GM23248 (cell line): ENCODE results near the gene UNC5C. TPM values are rescaled to one million over a fixed set of nuclear protein-coding genes. Genes with fewer than 3 reads are reported as not detected.

Experiments used
- DNase-seq: peaks from one replicate; pipeline ENCODE4 v3.0.0-alpha.2; 2015
- H2AFZ ChIP-seq: fragments of 200-600 bp; sonication (generic); 2 replicates; pipeline ENCODE4 v1.6.1; 2016; ENCODE audit warnings: antibody characterized with exemption
- H3F3A ChIP-seq: fragments of 200-600 bp; sonication (generic); 2 replicates; pipeline ENCODE4 v1.6.1; 2016; ENCODE audit warnings: mild to moderate bottlenecking, antibody characterized with exemption, mixed run types; ENCODE audit not compliant: insufficient read depth
- H3K27ac ChIP-seq: fragments of 200-600 bp; sonication (generic); 2 replicates; pipeline ENCODE4 v1.5.1; 2016; ENCODE audit warnings: mild to moderate bottlenecking
- H3K27me3 ChIP-seq: fragments of 200-600 bp; sonication (generic); replicated peaks from 2 replicates; pipeline ENCODE4 v1.6.1; 2016; ENCODE audit warnings: mild to moderate bottlenecking; ENCODE audit not compliant: insufficient read depth
- H3K36me3 ChIP-seq: fragments of 200-600 bp; sonication (generic); 2 replicates; pipeline ENCODE4 v1.6.1; 2016; ENCODE audit warnings: low read depth, mild to moderate bottlenecking
- H3K4me1 ChIP-seq: fragments of 200-600 bp; sonication (generic); 2 replicates; pipeline ENCODE4 v1.6.1; 2016; ENCODE audit warnings: mild to moderate bottlenecking; ENCODE audit not compliant: insufficient read depth
- H3K4me2 ChIP-seq: fragments of 200-600 bp; sonication (generic); one replicate; pipeline ENCODE4 v1.6.1; 2016; ENCODE audit warnings: mild to moderate bottlenecking; ENCODE audit not compliant: unreplicated experiment
- H3K4me3 ChIP-seq: fragments of 200-600 bp; sonication (generic); 2 replicates; pipeline ENCODE4 v1.5.1; 2016; ENCODE audit warnings: mild to moderate bottlenecking
- H3K79me2 ChIP-seq: fragments of 200-600 bp; sonication (generic); 2 replicates; pipeline ENCODE4 v1.6.1; 2016; ENCODE audit warnings: mild to moderate bottlenecking; ENCODE audit not compliant: insufficient read depth
- H3K9ac ChIP-seq: fragments of 200-600 bp; sonication (generic); 2 replicates; pipeline ENCODE4 v1.6.1; 2016; ENCODE audit warnings: mild to moderate bottlenecking
- H3K9me2 ChIP-seq: fragments of 200-600 bp; sonication (generic); 2 replicates; pipeline ENCODE4 v1.6.1; 2016; ENCODE audit warnings: mixed run types, mild to moderate bottlenecking, moderate library complexity; ENCODE audit not compliant: insufficient read depth
- H3K9me3 ChIP-seq: fragments of 200-600 bp; sonication (generic); one replicate; pipeline ENCODE4 v1.6.1; 2017; ENCODE audit warnings: low read depth
- H4K20me1 ChIP-seq: fragments of 200-600 bp; sonication (generic); 2 replicates; pipeline ENCODE4 v1.6.0; 2016; ENCODE audit not compliant: insufficient read depth
- EZH2 ChIP-seq: fragments of 200-600 bp; sonication (generic); IDR thresholded peaks from 2 replicates; pipeline ENCODE4 v1.6.1; 2018; ENCODE audit warnings: antibody characterized with exemption, mild to moderate bottlenecking; ENCODE audit not compliant: insufficient read depth, poor library complexity, severe bottlenecking
- EZH2phosphoT487 ChIP-seq: fragments of 200-600 bp; sonication (generic); IDR thresholded peaks from 2 replicates; pipeline ENCODE4 v1.6.1; 2018; ENCODE audit warnings: antibody characterized with exemption, moderate library complexity, mild to moderate bottlenecking, low read depth; ENCODE audit not compliant: insufficient read depth
- WGBS, 2 experiments: methylation state at CpG; one replicate each; pipeline ENCODE4 v1.1.6; 2015 to 2017; ENCODE audit warnings: low lambda C conversion rate in 2 of 2, low coverage in 1 of 2; ENCODE audit errors: missing lambda C conversion rate in 2 of 2; 5-methylcytosine and 5-hydroxymethylcytosine counted together
- in situ Hi-C: fragments of 300-500 bp; cut with MboI; formaldehyde crosslinking; loops from 2 replicates; pipeline ENCODE4 v1.15.0; 2020
- polyA plus RNA-seq: library from polyadenylated mRNA; unstranded; fragments of >200 nt; fragmentation: Nextera tagmentation; extraction: Ambion mirVana; gene quantifications from 2 replicates; pipeline ENCODE4 v1.2.1, GENCODE V29; 2016
- total RNA-seq: library from RNA; depleted of rRNA; stranded (reverse); fragments of >200 nt; shearing (Covaris generic); gene quantifications from 2 replicates; pipeline ENCODE4 v1.2.3, GENCODE V29; 2014

Gene UNC5C
- total and polyA plus RNA-seq, 2 experiments from 2014 or later, result not detected

DNA sequence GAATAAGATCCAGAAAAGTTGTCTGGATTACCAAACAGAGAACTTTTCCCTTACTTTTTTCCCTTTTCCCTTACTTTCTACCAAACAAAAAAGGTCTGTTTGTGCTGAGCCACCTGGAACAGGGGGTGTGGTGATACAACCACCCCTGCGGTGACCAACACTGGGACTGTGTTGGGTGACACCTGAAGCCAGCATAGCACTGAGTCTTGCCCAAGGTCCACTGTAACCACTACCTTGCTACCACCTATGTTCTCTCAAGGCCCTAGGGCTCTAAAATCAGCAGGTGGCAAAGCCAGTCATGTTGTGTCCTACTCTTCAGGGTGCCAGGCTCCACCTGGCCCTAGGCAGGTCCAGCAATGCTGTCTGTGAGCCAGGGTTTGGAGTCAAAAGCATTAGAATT lies 22.8 kb upstream of the UNC5C start:
- Histone ChIP-seq H3K4me1 (no peaks in the 10 kb centered on the region), H3K27ac (no peak overlapping the region), H3K4me2 (no peak overlapping the region), H3F3A (no peaks in the 10 kb centered on the region), H3K4me3 (no peak overlapping the region), H3K9me2 (no peaks in the 10 kb centered on the region), H3K79me2 (no peaks in the 10 kb centered on the region), H4K20me1 (no peaks in the 10 kb centered on the region), H3K9me3 (no peaks in the 10 kb centered on the region), H3K36me3 (no peaks in the 10 kb centered on the region), H3K9ac (no peak overlapping the region), H3K27me3 (no peaks in the 10 kb centered on the region), H2AFZ (no peak overlapping the region)
- TF ChIP-seq EZH2phosphoT487 (no peak), EZH2 (no peak)
- in situ Hi-C loops, result no loop called here
- no peak for DNase-seq
- WGBS, 2 experiments, result 29 to 38% methylated on average over 1 of the region's 1 CpG

DNA sequence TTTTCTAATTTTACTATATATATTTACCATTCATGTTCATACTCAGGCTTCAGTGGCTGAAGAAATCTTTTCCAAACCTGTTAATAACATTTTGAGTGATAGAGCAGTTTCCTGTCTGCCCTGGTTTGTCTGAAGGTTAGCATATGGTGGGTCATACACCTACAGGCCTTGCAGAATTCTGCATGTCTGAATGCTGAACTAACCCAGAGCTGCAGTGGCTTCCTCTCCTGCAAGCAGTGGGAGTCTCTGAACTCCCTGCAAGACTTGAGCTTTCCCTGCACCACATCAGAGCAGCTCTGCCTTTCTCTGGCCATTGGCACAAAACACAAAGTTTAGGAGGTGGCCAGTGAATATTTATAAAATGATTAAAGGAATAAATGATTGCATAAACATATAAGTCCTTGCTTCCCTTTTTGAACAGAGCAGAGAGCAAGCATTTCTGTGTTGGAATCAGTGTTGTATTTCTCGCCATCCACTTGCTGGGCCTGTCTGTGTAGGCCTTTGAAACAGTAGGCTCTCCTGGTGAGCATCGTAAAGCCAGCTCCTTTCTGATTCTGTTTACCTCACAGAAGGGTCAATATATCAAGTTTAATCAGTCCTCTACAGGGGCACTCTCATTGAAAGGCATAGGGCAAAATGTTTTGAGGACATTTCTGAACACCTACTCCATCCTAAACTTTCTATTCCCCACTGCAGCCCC lies 15.0 kb upstream of the UNC5C start:
- Histone ChIP-seq H4K20me1 (no peaks in the 10 kb centered on the region), H3K9me3 (no peaks in the 10 kb centered on the region), H3F3A (no peaks in the 10 kb centered on the region), H3K79me2 (no peaks in the 10 kb centered on the region), H3K27me3 (no peaks in the 10 kb centered on the region), H3K4me1 (no peaks in the 10 kb centered on the region), H3K9ac (no peak overlapping the region), H3K27ac (no peak overlapping the region), H3K4me3 (no peak overlapping the region), H3K9me2 (no peaks in the 10 kb centered on the region), H2AFZ (no peak overlapping the region), H3K4me2 (no peak overlapping the region), H3K36me3 (no peaks in the 10 kb centered on the region)
- in situ Hi-C loops, result no loop called here
- WGBS, 2 experiments, result 5 to 8% methylated on average over 2 of the region's 2 CpGs
- no peak for DNase-seq
- no peak for TF ChIP-seq EZH2phosphoT487
- TF ChIP-seq EZH2, result no peak

DNA sequence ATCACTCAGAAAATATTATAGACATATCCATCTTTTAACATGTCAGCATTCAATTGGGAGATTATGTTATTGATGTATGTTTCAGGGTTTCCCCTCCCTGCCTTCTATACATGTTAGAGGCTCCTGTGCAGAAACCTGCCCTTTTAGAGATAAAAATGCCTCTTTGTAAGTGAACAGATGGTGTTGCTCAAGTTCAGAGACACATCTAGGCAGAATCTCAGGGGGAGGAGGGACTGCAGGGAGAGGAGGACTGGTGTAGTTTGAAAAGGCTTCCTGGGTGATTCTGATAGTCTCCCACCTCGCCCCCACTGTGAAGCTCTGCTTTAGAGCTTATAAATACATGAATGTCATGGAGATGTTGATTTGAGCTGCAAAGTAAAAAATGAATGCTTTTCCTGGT lies 12.0 kb upstream of the UNC5C start:
- no peak overlapping the region for H3K4me3 ChIP-seq
- H4K20me1 ChIP-seq, result no peaks in the 10 kb centered on the region
- 0 to 6% methylated on average over 1 of the region's 1 CpG for WGBS, 2 experiments

DNA sequence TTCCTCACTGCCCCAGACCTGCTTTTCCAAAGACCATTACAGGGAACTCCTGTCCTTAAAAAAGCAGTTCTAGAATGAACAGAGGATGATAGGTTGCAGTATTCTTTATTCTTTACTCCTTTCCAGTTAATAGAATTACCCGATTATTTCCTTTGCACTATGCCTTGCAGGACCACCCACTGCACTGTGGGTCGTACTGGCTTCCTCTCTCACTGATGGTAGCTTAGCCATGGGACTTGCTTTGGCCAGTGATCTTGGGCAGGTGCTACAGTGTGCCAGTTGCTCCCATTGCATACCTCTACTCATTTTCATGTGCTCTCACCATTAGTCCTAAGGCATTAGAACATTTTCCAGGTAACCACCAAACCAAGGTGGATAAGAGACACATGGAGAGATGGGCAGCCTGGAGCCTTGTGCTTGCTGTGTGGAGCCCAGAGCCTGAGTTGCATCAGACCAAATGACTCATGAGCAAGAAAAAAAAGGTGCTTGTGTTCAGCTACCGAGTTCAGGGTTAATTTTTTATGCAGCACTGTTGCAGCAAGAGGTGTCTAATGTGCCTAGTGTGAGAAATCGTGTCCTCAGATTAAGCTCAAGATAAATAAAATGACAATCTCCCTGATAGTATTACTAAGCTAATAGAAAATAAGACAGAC lies 7.6 kb upstream of the UNC5C start:
- no peak overlapping the region for H3K9ac ChIP-seq
- H3F3A ChIP-seq, result no peaks in the 10 kb centered on the region
- no peak overlapping the region for H3K4me3 ChIP-seq
- H4K20me1 ChIP-seq, result no peaks in the 10 kb centered on the region
- no peak overlapping the region for H2AFZ ChIP-seq
- H3K4me2 ChIP-seq, result no peak overlapping the region
- H3K79me2 ChIP-seq, result no peaks in the 10 kb centered on the region
- no peak for DNase-seq
- no peaks in the 10 kb centered on the region for H3K27me3 ChIP-seq
- H3K36me3 ChIP-seq, result no peaks in the 10 kb centered on the region
- no peaks in the 10 kb centered on the region for H3K4me1 ChIP-seq
- in situ Hi-C loops, result no loop called here
- H3K9me2 ChIP-seq, result no peaks in the 10 kb centered on the region
- TF ChIP-seq EZH2, result no peak
- no peak for TF ChIP-seq EZH2phosphoT487
- no peaks in the 10 kb centered on the region for H3K9me3 ChIP-seq
- 7 to 9% methylated on average over 4 of the region's 4 CpGs for WGBS, 2 experiments
- no peak overlapping the region for H3K27ac ChIP-seq

More for the DNA sequence above, 12.0 kb upstream of the UNC5C start:
- Histone ChIP-seq H3F3A (no peaks in the 10 kb centered on the region), H3K9ac (no peak overlapping the region), H3K9me3 (no peaks in the 10 kb centered on the region), H3K4me1 (no peaks in the 10 kb centered on the region), H3K4me2 (no peak overlapping the region), H3K9me2 (no peaks in the 10 kb centered on the region), H3K79me2 (no peaks in the 10 kb centered on the region), H2AFZ (no peak overlapping the region), H3K36me3 (no peaks in the 10 kb centered on the region), H3K27me3 (no peaks in the 10 kb centered on the region), H3K27ac (no peak overlapping the region)
- TF ChIP-seq EZH2phosphoT487 (no peak), EZH2 (no peak)
- no peak for DNase-seq
- in situ Hi-C loops, result no loop called here
